Activated CD4-positive, alpha-beta memory T cell treated with anti-CD3 and anti-CD28 coated beads for 36 hours (primary cell): Measurements from ENCODE around the gene COQ8B. TPM values are rescaled to one million over a fixed set of nuclear protein-coding genes. Genes with fewer than 3 reads are reported as not detected.

ENCODE experiments used
- CTCF ChIA-PET: fragments of 350-600 bp; sonication (Branson Sonifier 250); formaldehyde crosslinking; loops from one replicate; lab custom pipeline; 2021; ENCODE audit warnings: antibody characterized with exemption, inconsistent platforms; lab: Charles Lee
- POLR2A ChIA-PET: fragments of 350-600 bp; sonication (Branson Sonifier 250); formaldehyde crosslinking; loops from one replicate; lab custom pipeline; 2021; ENCODE audit warnings: antibody characterized with exemption; lab: Charles Lee
- DNase-seq: peaks from one replicate; pipeline ENCODE4 v3.0.0-alpha.2; 2020
- H3K27ac Mint-ChIP-seq: one replicate; pipeline ENCODE4 v1.8.0; 2021; ENCODE audit warnings: mixed read lengths
- H3K27me3 Mint-ChIP-seq: one replicate; pipeline ENCODE4 v1.8.0; 2021; ENCODE audit warnings: mixed read lengths
- H3K36me3 Mint-ChIP-seq: one replicate; pipeline ENCODE4 v1.8.0; 2021; ENCODE audit warnings: mixed read lengths
- H3K4me1 Mint-ChIP-seq: one replicate; pipeline ENCODE4 v1.8.0; 2021; ENCODE audit warnings: low read depth, mixed read lengths
- H3K4me3 Mint-ChIP-seq: one replicate; pipeline ENCODE4 v1.8.0; 2021; ENCODE audit warnings: mild to moderate bottlenecking, mixed read lengths
- H3K9me3 Mint-ChIP-seq: one replicate; pipeline ENCODE4 v1.8.0; 2021; ENCODE audit warnings: mixed read lengths
- intact Hi-C: fragments of 100-400 bp; cut with micrococcal nuclease; formaldehyde crosslinking; loops from one replicate; pipeline ENCODE4 v1.15.1; 2023
- total RNA-seq, 2 experiments: library from RNA; stranded (reverse); gene quantifications; one replicate each; pipeline ENCODE4 v1.2.3, GENCODE V29; 2021

The COQ8B gene
- total RNA-seq, 2 experiments from 2014 or later, result 31.7 to 36.3 TPM

DNA sequence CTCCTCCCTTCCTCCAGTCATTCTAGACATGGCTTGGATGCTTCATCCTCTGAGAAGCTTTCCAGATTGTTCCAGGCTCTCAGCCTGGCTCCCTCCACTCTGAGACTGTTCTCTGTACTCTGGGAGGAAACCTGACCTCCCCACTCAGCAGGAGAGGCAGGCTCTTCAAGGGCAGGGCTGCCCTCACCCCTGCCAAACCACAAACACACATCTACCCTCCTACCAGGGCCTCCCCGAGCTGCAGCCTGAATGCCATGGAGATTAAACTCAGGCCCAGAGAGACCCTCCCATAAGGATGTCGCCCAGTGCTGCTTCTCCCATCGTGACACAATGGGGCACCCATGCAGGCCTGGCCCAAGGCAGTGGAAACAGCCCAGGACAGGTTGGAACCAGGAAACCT is 42.4 kb downstream of the COQ8B start:
- no peaks in the 10 kb centered on the region for H3K27me3 Mint-ChIP-seq
- H3K9me3 Mint-ChIP-seq, result peaks cover 5% of the 10 kb centered on the region
- H3K4me1 Mint-ChIP-seq, result peaks cover 2% of the 10 kb centered on the region
- CTCF ChIA-PET, result no interaction called here
- peaks cover 31% of the 10 kb centered on the region for H3K36me3 Mint-ChIP-seq
- intact Hi-C loops, result no loop called here
- no peak overlapping the region for H3K4me3 Mint-ChIP-seq
- H3K27ac Mint-ChIP-seq, result no peak overlapping the region
- POLR2A ChIA-PET, result no interaction called here
- no peak for DNase-seq

DNA sequence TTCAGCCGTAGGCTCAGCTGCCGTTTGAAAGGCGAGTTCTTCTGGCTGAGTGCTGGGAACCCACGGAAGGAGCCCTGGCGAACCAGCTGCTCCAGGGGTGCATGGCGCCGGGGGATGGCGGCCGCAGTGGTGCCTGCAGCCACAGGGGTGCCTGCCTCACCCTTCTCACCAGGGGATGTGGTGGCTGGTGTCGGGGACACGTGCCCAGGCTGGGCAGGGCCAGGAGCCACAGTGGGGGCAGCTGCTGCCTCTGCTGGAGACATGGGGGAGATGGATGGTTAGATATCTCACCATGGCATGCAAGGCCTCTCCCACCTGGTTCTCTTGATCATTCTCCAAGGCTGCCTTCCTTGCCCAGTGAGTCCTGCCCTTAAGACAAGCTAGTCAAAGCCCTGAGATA is 43.3 kb downstream of the COQ8B start:
- no peak for DNase-seq
- H3K36me3 Mint-ChIP-seq, result peaks cover 34% of the 10 kb centered on the region
- intact Hi-C loops, result no loop called here
- POLR2A ChIA-PET, result no interaction called here
- CTCF ChIA-PET, result interaction anchor here (0.9 kb wide), 1 partner anchor 39 kb away, joined by 4 read pairs; no protein-coding TSS in a partner anchor
- peaks cover 2% of the 10 kb centered on the region for H3K4me1 Mint-ChIP-seq
- peaks cover 11% of the 10 kb centered on the region for H3K9me3 Mint-ChIP-seq
- H3K4me3 Mint-ChIP-seq, result no peak overlapping the region
- no peak overlapping the region for H3K27ac Mint-ChIP-seq
- H3K27me3 Mint-ChIP-seq, result no peaks in the 10 kb centered on the region

DNA sequence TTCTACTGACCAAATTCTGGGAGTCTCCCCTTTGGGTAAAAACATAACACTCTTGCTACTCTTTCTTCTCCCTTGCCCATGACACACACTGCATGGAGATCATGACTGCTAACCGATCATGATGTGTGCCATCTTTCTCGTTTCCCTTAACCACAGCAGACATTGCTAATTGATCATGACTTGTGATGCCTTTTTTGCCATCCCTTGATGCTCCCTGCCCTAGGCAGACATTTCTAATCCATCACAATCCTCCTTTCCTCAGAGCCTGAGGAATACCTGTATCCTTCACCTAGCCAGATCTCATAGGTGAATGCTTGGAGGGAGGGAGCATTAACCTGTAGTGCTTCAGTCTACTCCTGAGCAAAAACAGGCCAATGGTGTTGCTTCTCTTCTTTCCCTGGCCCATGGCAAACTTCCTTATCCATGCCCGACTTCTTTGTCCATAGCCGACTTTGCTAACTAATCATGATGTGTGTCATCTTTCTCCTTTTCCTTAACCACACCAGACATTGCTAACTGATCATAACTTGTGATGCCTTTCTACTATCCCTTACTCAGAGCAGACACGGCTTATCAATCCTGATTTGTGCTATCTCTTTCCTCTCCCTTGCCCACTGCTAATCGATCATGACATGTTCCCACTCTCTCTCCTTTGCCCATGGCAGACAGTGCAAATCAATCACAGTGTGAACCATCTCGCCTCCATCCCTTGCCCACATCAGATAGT is 44.0 kb downstream of the COQ8B start:
- Mint-ChIP-seq H3K9me3 (peaks cover 11% of the 10 kb centered on the region), H3K36me3 (peaks cover 32% of the 10 kb centered on the region), H3K4me3 (no peak overlapping the region), H3K27me3 (no peaks in the 10 kb centered on the region), H3K4me1 (peaks cover 2% of the 10 kb centered on the region), H3K27ac (no peak overlapping the region)
- intact Hi-C loops, result no loop called here
- DNase-seq, result no peak
- ChIA-PET POLR2A (no interaction called here), CTCF (no interaction called here)

DNA sequence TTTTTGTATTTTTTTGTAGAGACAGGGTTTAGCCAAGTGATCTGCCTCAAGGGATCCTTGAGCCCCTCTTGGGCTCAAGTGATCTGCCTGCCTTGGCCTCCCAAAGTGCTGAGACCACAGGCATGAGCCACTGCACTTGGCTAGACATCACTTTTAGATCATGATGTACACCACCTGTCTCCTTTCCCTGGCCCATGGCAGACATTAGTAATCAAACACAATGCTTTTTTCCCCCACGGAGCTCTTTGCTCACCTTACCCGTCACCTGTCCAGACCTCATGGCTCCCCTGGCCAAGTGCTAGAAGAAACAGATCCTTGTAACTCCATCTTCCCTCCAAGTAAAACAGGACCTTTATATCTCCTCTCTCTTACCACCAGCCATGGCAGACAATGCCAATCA is 44.6 kb downstream of the COQ8B start:
- intact Hi-C loops, result no loop called here
- no peak for DNase-seq
- H3K4me1 Mint-ChIP-seq, result peaks cover 2% of the 10 kb centered on the region
- H3K4me3 Mint-ChIP-seq, result no peak overlapping the region
- H3K27me3 Mint-ChIP-seq, result no peaks in the 10 kb centered on the region
- peaks cover 27% of the 10 kb centered on the region for H3K36me3 Mint-ChIP-seq
- ChIA-PET POLR2A (no interaction called here), CTCF (no interaction called here)
- peaks cover 11% of the 10 kb centered on the region for H3K9me3 Mint-ChIP-seq
- no peak overlapping the region for H3K27ac Mint-ChIP-seq

DNA sequence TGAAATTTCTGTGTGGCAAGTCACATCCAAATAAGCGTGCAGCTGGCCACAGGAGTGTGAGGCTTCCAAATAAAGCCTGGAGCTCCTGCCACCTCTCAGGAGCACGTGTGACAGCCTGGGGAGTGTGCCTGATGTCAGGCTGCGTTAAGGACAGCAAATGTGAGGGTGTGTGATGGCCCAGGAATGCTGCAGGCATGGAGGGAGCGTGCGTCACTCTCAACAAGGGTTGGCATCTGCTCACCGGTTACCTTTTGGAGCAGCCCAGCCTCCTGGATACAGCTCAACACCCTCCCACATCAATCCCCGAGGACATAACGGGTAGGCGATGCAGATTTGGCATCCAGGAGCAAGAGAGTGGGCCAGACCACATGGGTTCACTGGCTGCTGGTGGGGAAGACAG is 45.3 kb downstream of the COQ8B start:
- H3K9me3 Mint-ChIP-seq, result peaks cover 11% of the 10 kb centered on the region
- ChIA-PET CTCF (no interaction called here), POLR2A (no interaction called here)
- peaks cover 27% of the 10 kb centered on the region for H3K36me3 Mint-ChIP-seq
- DNase-seq, result no peak
- peaks cover 8% of the 10 kb centered on the region for H3K4me1 Mint-ChIP-seq
- intact Hi-C loops, result no loop called here
- H3K4me3 Mint-ChIP-seq, result no peak overlapping the region
- H3K27me3 Mint-ChIP-seq, result no peaks in the 10 kb centered on the region
- H3K27ac Mint-ChIP-seq, result no peak overlapping the region

DNA sequence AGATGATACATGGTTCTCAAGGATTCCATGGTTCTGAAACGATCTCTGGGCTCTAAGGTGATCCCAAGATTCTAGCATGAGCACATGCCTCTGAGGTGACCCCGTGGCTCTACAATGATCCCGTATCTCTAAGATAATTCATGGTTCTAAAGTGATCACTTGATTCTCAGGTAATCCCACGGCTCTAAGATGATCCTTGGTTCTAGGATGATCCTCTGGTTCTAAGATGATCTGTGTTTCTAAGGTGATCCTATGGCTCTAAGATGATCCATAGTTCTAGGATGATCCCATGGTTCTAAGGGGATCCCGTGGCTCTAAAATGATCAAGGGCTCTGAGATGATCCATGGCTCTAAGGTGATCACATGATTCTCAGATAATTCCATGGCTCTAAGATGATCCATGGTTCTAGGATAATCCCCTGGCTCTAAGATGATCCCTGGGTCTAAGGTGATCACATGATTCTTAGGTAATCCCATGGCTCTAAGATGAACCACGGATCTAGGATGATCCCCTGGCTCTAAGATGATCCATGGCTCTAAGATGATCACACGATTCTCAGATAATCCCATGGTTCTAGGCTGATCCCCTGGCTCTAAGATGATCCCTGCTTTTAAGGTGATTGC is 47.6 kb downstream of the COQ8B start:
- no peak overlapping the region for H3K4me3 Mint-ChIP-seq
- no peaks in the 10 kb centered on the region for H3K27me3 Mint-ChIP-seq
- H3K9me3 Mint-ChIP-seq, result peaks cover 11% of the 10 kb centered on the region
- CTCF ChIA-PET, result no interaction called here
- POLR2A ChIA-PET, result no interaction called here
- H3K36me3 Mint-ChIP-seq, result peaks cover 27% of the 10 kb centered on the region
- H3K4me1 Mint-ChIP-seq, result peaks cover 14% of the 10 kb centered on the region
- no peak for DNase-seq
- H3K27ac Mint-ChIP-seq, result no peak overlapping the region
- intact Hi-C loops, result no loop called here

DNA sequence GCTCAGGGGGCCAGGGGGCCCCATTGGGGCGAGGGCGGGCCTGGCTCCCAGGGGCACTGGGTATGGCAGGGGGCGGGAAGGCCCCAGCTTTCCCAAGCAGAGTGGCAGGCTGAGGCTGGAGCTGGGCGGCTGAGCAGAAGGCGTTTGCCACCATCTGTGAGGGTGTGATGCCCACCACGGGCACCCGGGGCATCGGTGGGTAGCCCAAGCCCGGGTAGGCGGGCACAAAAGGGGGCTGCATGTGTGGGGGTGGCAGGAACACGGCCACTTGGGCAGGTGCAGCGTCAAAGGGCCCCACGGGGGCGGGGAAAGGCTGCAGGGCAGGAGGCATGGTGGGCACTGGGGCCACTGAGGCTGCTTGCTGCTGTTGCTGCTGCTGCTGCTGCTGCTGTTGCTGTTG is 49.1 kb downstream of the COQ8B start:
- DNase-seq, result no peak
- ChIA-PET CTCF (no interaction called here), POLR2A (no interaction called here)
- peaks cover 27% of the 10 kb centered on the region for H3K36me3 Mint-ChIP-seq
- intact Hi-C loops, result loop anchor here (2.0 kb wide), 1 partner anchor 23 kb away; the partner anchor contains the start of gene NUMBL
- no peak overlapping the region for H3K4me3 Mint-ChIP-seq
- H3K4me1 Mint-ChIP-seq, result peaks cover 27% of the 10 kb centered on the region
- H3K27ac Mint-ChIP-seq, result no peak overlapping the region
- peaks cover 11% of the 10 kb centered on the region for H3K9me3 Mint-ChIP-seq
- no peaks in the 10 kb centered on the region for H3K27me3 Mint-ChIP-seq

DNA sequence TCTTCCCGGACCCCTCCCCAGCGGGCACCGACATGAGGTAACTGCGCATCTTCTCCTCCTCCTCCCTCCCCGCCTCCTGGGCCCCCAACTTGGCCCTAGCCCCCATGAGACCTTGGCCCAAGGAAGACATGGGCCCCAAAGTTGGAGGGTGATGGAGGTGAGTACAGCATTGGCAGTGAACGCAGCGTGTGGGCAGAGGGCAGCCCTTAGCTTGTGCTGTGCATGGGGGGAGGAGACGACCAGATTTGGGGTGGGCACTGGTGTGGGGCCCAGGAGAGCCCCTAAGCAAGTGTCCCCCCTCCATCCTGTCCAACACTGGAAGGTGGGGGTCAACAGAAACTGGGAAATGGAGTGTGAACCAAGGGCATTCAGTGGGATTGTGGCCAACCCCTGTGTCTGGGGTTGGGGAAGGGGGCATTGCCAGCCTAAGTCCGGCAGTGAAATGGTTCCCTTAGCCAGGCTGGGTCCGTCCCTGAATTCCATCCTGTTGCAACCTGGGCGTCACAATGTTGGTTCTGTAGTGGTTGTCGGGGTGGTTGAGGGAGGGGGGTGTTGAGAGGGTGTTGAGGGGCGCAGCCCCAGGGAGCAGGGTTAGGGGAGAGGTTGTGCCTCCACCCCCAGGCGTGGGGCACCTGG is 49.8 kb downstream of the COQ8B start:
- intact Hi-C loops, result loop anchor here (1.0 to 2.0 kb wide), 2 partner anchors 24 to 49 kb away; partner anchors contain the start of genes COQ8B and NUMBL
- Mint-ChIP-seq H3K27me3 (no peaks in the 10 kb centered on the region), H3K4me1 (peaks cover 27% of the 10 kb centered on the region), H3K36me3 (peaks cover 27% of the 10 kb centered on the region), H3K27ac (peak overlapping the region; percentile 23), H3K4me3 (no peak overlapping the region), H3K9me3 (peaks cover 11% of the 10 kb centered on the region)
- CTCF ChIA-PET, result no interaction called here
- DNase-seq, result no peak
- POLR2A ChIA-PET, result no interaction called here

DNA sequence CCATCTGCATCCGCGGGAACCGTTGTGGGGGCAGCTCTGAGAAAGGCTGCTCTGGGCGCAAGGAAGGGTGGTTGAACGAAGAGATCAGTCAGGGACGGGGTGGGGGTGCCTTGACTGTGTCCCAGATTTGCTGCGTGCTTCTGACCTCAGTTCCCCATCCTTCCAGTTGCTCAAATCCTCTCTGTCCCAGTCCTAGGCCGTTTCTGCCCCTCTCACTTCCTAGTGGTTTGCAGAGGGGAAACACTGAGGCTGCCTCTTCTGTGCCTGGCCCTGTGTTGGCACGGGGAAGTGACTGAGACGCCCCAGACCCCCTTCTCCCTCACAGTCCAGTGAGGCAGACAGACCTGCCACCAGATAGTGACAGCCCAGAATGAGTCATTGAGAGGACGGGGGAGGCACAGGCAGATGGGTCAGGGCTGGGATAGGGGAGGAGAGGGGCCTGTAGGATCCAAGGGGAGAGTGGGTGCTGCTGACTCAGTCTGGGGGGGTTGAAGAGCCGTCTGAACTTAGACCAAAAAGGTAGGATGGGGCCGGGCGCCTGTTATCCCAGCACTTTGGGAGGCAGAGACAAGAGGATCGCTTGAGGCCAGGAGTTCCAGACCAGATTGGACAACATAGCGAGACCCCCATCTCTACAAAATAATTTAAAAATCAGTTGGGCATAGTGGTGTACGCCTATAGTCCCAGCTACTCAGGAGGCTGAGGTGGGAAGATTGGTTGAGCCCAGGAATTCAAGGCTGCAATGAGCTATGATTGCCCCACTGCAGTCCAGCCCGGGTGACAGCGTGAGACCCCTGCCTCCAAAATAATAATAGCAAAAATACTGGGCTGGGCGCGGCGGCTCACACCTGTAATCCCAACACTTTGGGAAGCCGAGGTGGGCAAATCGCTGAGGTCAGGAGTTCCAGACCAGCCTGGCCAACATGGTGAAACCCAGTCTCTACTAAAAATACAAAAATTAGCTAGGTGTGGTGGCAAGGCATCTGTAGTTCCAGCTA is 52.7 kb downstream of the COQ8B start:
- peaks cover 27% of the 10 kb centered on the region for H3K4me1 Mint-ChIP-seq
- ChIA-PET POLR2A (interaction anchor here (1.0 to 2.0 kb wide), 6 partner anchors 26 to 155 kb away, joined by 3 to 6 read pairs (median 5); partner anchors contain the start of genes ACTMAP, COQ8B, ITPKC and NUMBL), CTCF (interaction anchor here (0.6 to 3.9 kb wide), 28 partner anchors 20 to 1366 kb away, joined by 3 to 68 read pairs (median 4); partner anchors contain the start of genes ACTMAP, COQ8B, ITPKC and RAB4B)
- peak overlapping the region; percentile 76 for H3K27ac Mint-ChIP-seq
- intact Hi-C loops, result loop anchor here (2.0 kb wide), 3 partner anchors 87 to 481 kb away; partner anchors contain the start of genes ACTMAP and SNRPA
- peak; percentile 42 for DNase-seq
- H3K9me3 Mint-ChIP-seq, result peaks cover 4% of the 10 kb centered on the region
- H3K4me3 Mint-ChIP-seq, result peak overlapping the region; percentile 74
- peaks cover 8% of the 10 kb centered on the region for H3K36me3 Mint-ChIP-seq
- no peaks in the 10 kb centered on the region for H3K27me3 Mint-ChIP-seq

DNA sequence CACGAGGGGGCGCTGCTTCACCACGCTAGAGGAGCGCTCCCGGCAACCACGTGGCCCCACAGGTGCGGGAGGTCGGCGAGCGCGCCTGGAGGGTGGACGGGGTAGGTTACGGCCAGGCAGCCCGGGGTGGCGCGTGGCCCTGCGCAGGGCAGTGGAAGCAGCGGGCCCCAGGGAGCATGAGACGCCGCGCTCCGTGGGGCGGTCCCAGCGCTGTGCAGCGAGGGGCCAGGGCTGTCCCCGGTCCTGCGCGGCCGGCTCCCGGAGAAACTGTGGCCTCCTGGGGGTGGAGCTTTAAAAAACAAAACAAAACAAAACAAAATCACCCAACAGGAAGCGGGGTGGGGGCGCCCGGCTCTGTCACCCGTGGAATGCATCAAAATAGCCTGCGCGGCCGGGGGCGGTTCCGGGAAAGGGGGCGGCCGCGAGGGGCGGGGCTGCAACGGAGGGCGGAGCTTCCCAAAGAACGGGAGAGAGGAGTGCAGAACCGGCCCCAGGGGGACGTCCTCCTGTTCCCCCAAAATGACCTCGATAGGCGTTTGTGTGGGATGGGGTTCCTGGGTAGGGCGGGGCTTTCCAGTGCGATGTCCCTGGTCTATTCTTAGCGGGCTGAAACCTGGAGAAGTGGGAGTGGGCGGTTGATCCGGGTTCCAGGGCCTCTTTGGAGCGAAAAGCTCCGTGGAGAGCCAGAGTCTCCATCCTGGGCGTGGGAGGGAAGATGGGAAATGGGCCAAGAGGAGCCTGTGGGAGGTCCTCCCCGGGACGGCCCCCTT is 53.6 kb downstream of the COQ8B start:
- no peaks in the 10 kb centered on the region for H3K27me3 Mint-ChIP-seq
- intact Hi-C loops, result loop anchor here (1.0 to 2.0 kb wide), 4 partner anchors 88 to 482 kb away; partner anchors contain the start of genes ACTMAP and SNRPA
- DNase-seq, result peak; percentile 94
- ChIA-PET POLR2A (interaction anchor here (1.0 to 2.0 kb wide), 6 partner anchors 27 to 156 kb away, joined by 3 to 6 read pairs (median 5); partner anchors contain the start of genes ACTMAP, COQ8B, ITPKC and NUMBL), CTCF (interaction anchor here (0.6 to 3.9 kb wide), 26 partner anchors 19 to 1365 kb away, joined by 3 to 68 read pairs (median 4); partner anchors contain the start of genes ACTMAP, COQ8B, ITPKC and RAB4B)
- H3K9me3 Mint-ChIP-seq, result no peaks in the 10 kb centered on the region
- peak overlapping the region; percentile 76 for H3K27ac Mint-ChIP-seq
- peaks cover 2% of the 10 kb centered on the region for H3K36me3 Mint-ChIP-seq
- H3K4me3 Mint-ChIP-seq, result peak overlapping the region; percentile 74
- H3K4me1 Mint-ChIP-seq, result peaks cover 27% of the 10 kb centered on the region
